OCI-LY1 (cell line): ENCODE results near the gene CHRNA9.

Source experiments
- H2AFZ ChIP-seq: fragments of 200-600 bp; sonication (generic), shearing (Covaris generic); 2 replicates; pipeline ENCODE4 v1.6.0; 2014; ENCODE audit warnings: antibody characterized with exemption, mild to moderate bottlenecking, low read length
- H3F3A ChIP-seq: fragments of 200-600 bp; sonication (generic), shearing (Covaris generic); 2 replicates; pipeline ENCODE4 v1.6.0; 2014; ENCODE audit warnings: mild to moderate bottlenecking, antibody characterized with exemption, low read length, moderate library complexity; ENCODE audit not compliant: insufficient read depth
- H3K27ac ChIP-seq: fragments of 200-600 bp; sonication (generic); 2 replicates; pipeline ENCODE4 v1.5.1; 2014; ENCODE audit warnings: low read length, mixed run types, mild to moderate bottlenecking, low read depth; ENCODE audit not compliant: poor library complexity, severe bottlenecking
- H3K27me3 ChIP-seq: fragments of 200-600 bp; sonication (generic); 2 replicates; pipeline ENCODE4 v1.6.0; 2014; ENCODE audit warnings: antibody characterized with exemption, mild to moderate bottlenecking, low read length, moderate library complexity; ENCODE audit not compliant: insufficient read depth
- H3K36me3 ChIP-seq: fragments of 200-600 bp; sonication (generic); 2 replicates; pipeline ENCODE4 v1.6.1; 2014; ENCODE audit warnings: mild to moderate bottlenecking, antibody characterized with exemption, low read length, moderate library complexity, mixed read lengths; ENCODE audit not compliant: insufficient read depth
- H3K4me1 ChIP-seq: fragments of 200-600 bp; sonication (generic); 2 replicates; pipeline ENCODE4 v1.5.1; 2014; ENCODE audit warnings: mild to moderate bottlenecking, low read length, moderate library complexity; ENCODE audit not compliant: insufficient read depth, severe bottlenecking
- H3K4me2 ChIP-seq: fragments of 200-600 bp; sonication (generic), shearing (Covaris generic); 2 replicates; pipeline ENCODE4 v1.6.1; 2014; ENCODE audit warnings: low read length
- H3K4me3 ChIP-seq: fragments of 200-600 bp; sonication (generic); 2 replicates; pipeline ENCODE4 v1.5.1; 2014; ENCODE audit warnings: low read length, low read depth, mild to moderate bottlenecking, mixed read lengths; ENCODE audit not compliant: poor library complexity, severe bottlenecking
- H3K79me2 ChIP-seq: fragments of 200-600 bp; shearing (Covaris generic); 2 replicates; pipeline ENCODE4 v1.6.1; 2016; ENCODE audit warnings: mixed run types, low read length, mixed read lengths; ENCODE audit not compliant: insufficient read depth
- H3K9ac ChIP-seq: fragments of 200-600 bp; sonication (generic), shearing (Covaris generic); 2 replicates; pipeline ENCODE4 v1.6.1; 2014; ENCODE audit warnings: mild to moderate bottlenecking, low read length, mixed read lengths
- H3K9me2 ChIP-seq: fragments of 200-600 bp; sonication (generic), shearing (Covaris generic); 2 replicates; pipeline ENCODE4 v1.6.1; 2014; ENCODE audit warnings: low read depth, mild to moderate bottlenecking, low read length, mixed read lengths
- H3K9me3 ChIP-seq: fragments of 200-600 bp; shearing (Covaris generic); 2 replicates; pipeline ENCODE4 v1.6.1; 2014; ENCODE audit warnings: low read length, mixed read lengths
- H4K20me1 ChIP-seq: fragments of 200-600 bp; sonication (generic), shearing (Covaris generic); 2 replicates; pipeline ENCODE4 v1.6.0; 2016; ENCODE audit warnings: mild to moderate bottlenecking, low read length; ENCODE audit not compliant: insufficient read depth
- EZH2 ChIP-seq: fragments of 200-600 bp; sonication (generic), shearing (Covaris generic); IDR thresholded peaks from 2 replicates; pipeline ENCODE4 v1.8.0; 2017; ENCODE audit warnings: borderline replicate concordance, mixed run types, mild to moderate bottlenecking, antibody characterized with exemption, low read length, moderate library complexity, mixed read lengths
- TF ChIP-seq, protein P1 (sequence below): fragments of 200-600 bp; sonication (generic), shearing (Covaris generic); IDR thresholded peaks from 2 replicates; pipeline ENCODE4 v1.5.1; 2017; ENCODE audit warnings: mild to moderate bottlenecking, antibody characterized with exemption, low read length, moderate library complexity, mixed read lengths

Gene CHRNA9

GRCh38 chr4:40328383-40328782 is 6.8 kb upstream of the CHRNA9 start:
- H2AFZ ChIP-seq: no peak overlapping the region
- H3K79me2 ChIP-seq: no peaks in the 10 kb centered on the region
- H3K27me3 ChIP-seq: peaks cover 3% of the 10 kb centered on the region; the same call in 1 of the 2 replicates
- H3K9me3 ChIP-seq: no peaks in the 10 kb centered on the region
- TF ChIP-seq EZH2: no peak
- TF ChIP-seq, protein P1, sequence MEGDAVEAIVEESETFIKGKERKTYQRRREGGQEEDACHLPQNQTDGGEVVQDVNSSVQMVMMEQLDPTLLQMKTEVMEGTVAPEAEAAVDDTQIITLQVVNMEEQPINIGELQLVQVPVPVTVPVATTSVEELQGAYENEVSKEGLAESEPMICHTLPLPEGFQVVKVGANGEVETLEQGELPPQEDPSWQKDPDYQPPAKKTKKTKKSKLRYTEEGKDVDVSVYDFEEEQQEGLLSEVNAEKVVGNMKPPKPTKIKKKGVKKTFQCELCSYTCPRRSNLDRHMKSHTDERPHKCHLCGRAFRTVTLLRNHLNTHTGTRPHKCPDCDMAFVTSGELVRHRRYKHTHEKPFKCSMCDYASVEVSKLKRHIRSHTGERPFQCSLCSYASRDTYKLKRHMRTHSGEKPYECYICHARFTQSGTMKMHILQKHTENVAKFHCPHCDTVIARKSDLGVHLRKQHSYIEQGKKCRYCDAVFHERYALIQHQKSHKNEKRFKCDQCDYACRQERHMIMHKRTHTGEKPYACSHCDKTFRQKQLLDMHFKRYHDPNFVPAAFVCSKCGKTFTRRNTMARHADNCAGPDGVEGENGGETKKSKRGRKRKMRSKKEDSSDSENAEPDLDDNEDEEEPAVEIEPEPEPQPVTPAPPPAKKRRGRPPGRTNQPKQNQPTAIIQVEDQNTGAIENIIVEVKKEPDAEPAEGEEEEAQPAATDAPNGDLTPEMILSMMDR: no peak
- no peak overlapping the region for H3K27ac ChIP-seq
- no peaks in the 10 kb centered on the region for H3K9me2 ChIP-seq
- H3F3A ChIP-seq: no peaks in the 10 kb centered on the region
- no peak overlapping the region for H3K4me3 ChIP-seq
- no peaks in the 10 kb centered on the region for H4K20me1 ChIP-seq
- H3K36me3 ChIP-seq: no peaks in the 10 kb centered on the region
- no peak overlapping the region for H3K9ac ChIP-seq
- H3K4me1 ChIP-seq: peaks cover 22% of the 10 kb centered on the region
- no peak overlapping the region for H3K4me2 ChIP-seq

- TF ChIP-seq, protein P1: no peak
- no peak for TF ChIP-seq EZH2
- H2AFZ ChIP-seq: no peak overlapping the region
- no peaks in the 10 kb centered on the region for H3K9me3 ChIP-seq
- H3K9me2 ChIP-seq: no peaks in the 10 kb centered on the region
- no peaks in the 10 kb centered on the region for H4K20me1 ChIP-seq
- H3K4me3 ChIP-seq: no peak overlapping the region
- H3K27me3 ChIP-seq: peaks cover 6% of the 10 kb centered on the region; the same call in 1 of the 2 replicates
- H3K4me1 ChIP-seq: peaks cover 13% of the 10 kb centered on the region
- H3K27ac ChIP-seq: no peak overlapping the region
- H3F3A ChIP-seq: no peaks in the 10 kb centered on the region
- H3K79me2 ChIP-seq: no peaks in the 10 kb centered on the region
- H3K9ac ChIP-seq: no peak overlapping the region
- no peak overlapping the region for H3K4me2 ChIP-seq
- no peaks in the 10 kb centered on the region for H3K36me3 ChIP-seq
Measured at GRCh38 chr4:40329805-40330204, 5.3 kb upstream of the CHRNA9 start.

DNA sequence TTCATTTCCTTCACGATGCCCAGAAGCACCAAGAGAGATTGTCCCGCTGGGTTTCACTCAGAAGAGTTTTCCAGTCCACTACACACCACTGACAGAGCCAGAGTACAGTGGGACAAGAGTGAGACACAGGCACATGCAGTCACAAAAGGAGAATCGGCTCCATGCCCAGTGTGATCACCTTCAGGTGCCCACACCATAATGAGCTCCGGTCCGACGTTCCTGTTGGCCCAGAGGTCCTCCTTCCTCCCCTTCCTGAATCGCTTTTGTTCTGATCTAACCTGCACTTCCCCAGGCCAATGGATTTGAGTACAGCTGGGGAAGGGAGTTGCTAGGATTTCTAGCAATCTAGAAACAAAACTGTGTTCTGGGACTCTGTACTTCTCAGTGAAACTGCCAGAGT is 4.6 kb upstream of the CHRNA9 start:
- no peak overlapping the region for H2AFZ ChIP-seq
- H3K4me3 ChIP-seq: no peak overlapping the region
- peaks cover 6% of the 10 kb centered on the region; the same call in 1 of the 2 replicates for H3K27me3 ChIP-seq
- H3K79me2 ChIP-seq: no peaks in the 10 kb centered on the region
- H3K4me1 ChIP-seq: peaks cover 7% of the 10 kb centered on the region
- H3K9me3 ChIP-seq: no peaks in the 10 kb centered on the region
- H3F3A ChIP-seq: no peaks in the 10 kb centered on the region
- no peak overlapping the region for H3K27ac ChIP-seq
- H4K20me1 ChIP-seq: no peaks in the 10 kb centered on the region
- no peak overlapping the region for H3K4me2 ChIP-seq
- no peaks in the 10 kb centered on the region for H3K9me2 ChIP-seq
- H3K36me3 ChIP-seq: no peaks in the 10 kb centered on the region
- no peak overlapping the region for H3K9ac ChIP-seq
- TF ChIP-seq EZH2: no peak
- TF ChIP-seq, protein P1: no peak
